ENCODE results near the gene NUDT22.

- TF ChIP-seq, protein P1, sequence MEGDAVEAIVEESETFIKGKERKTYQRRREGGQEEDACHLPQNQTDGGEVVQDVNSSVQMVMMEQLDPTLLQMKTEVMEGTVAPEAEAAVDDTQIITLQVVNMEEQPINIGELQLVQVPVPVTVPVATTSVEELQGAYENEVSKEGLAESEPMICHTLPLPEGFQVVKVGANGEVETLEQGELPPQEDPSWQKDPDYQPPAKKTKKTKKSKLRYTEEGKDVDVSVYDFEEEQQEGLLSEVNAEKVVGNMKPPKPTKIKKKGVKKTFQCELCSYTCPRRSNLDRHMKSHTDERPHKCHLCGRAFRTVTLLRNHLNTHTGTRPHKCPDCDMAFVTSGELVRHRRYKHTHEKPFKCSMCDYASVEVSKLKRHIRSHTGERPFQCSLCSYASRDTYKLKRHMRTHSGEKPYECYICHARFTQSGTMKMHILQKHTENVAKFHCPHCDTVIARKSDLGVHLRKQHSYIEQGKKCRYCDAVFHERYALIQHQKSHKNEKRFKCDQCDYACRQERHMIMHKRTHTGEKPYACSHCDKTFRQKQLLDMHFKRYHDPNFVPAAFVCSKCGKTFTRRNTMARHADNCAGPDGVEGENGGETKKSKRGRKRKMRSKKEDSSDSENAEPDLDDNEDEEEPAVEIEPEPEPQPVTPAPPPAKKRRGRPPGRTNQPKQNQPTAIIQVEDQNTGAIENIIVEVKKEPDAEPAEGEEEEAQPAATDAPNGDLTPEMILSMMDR (IDR thresholded peaks at IDR 0.05) = no peak
- no peak for TF ChIP-seq POLR2A (IDR thresholded peaks at IDR 0.05; ENCODE audit: low read depth)
- TF ChIP-seq EP300 (IDR thresholded peaks at IDR 0.05) = no peak
- no peak for TF ChIP-seq POLR2AphosphoS5 (IDR thresholded peaks at IDR 0.05)
Measured at GRCh38 chr11:64229090-64229743, 3.1 kb downstream of the NUDT22 start.
